B cell (primary cell): Measurements from ENCODE around the gene AK9.

ENCODE experiments used
- CTCF ChIP-seq: fragments of 200-600 bp; IDR thresholded peaks from one replicate; pipeline ENCODE4 v1.8.0; 2022; ENCODE audit warnings: antibody characterized with exemption, mild to moderate bottlenecking
- EZH2 ChIP-seq: IDR thresholded peaks from 2 replicates; pipeline ENCODE4 v1.6.1; 2012; ENCODE audit warnings: borderline replicate concordance, low read depth, mild to moderate bottlenecking, moderate library complexity, low read length; ENCODE audit not compliant: insufficient read depth, poor library complexity, severe bottlenecking

- no peak for TF ChIP-seq CTCF
- TF ChIP-seq EZH2: no peak
These were observed 230.7 kb downstream of the AK9 start for GRCh38 chr6:109460161-109460829.
